Panc1 (cell line): Measurements from ENCODE around the gene SLC16A5. TPM values are rescaled to one million over a fixed set of nuclear protein-coding genes. Genes with fewer than 3 reads are reported as not detected.
A peak's percentile ranks its signal among the peaks of the same experiment; 100 is the strongest.

Source experiments
- ATAC-seq: fragments of 200-7000 bp; cut with Tn5 transposase; 2 replicates; pipeline ENCODE4 v1.9.1; 2020; ENCODE audit warnings: mild to moderate bottlenecking, moderate library complexity
- BruUV-seq: library from RNA; stranded (reverse); fragments of 400-500 nt; replicated peaks from 2 replicates; lab custom pipeline; 2021; lab: Mats Ljungman, UMichigan
- CTCF ChIA-PET: fragments of 300-600 bp; sonication (Branson Sonifier 250); formaldehyde crosslinking; loops from one replicate; lab custom pipeline; 2022; ENCODE audit warnings: antibody characterized with exemption; lab: Charles Lee
- POLR2A ChIA-PET: fragments of 300-600 bp; sonication (Branson Sonifier 250); formaldehyde crosslinking; loops from one replicate; lab custom pipeline; 2022; ENCODE audit warnings: antibody characterized with exemption; lab: Charles Lee
- DNase-seq: peaks from one replicate; pipeline ENCODE4 v3.0.0-alpha.2; 2010; ENCODE audit warnings: low read depth, low spot score
- H3K27ac ChIP-seq: 2 replicates; pipeline ENCODE4 v1.5.1; 2011; ENCODE audit warnings: mild to moderate bottlenecking, low read length, inconsistent platforms
- H3K27me3 ChIP-seq: fragments of 200-500 bp; sonication (Bioruptor generic); 2 replicates; pipeline ENCODE4 v1.6.0; 2014; ENCODE audit warnings: low read length, inconsistent platforms; ENCODE audit not compliant: control insufficient read depth, insufficient read depth
- H3K36me3 ChIP-seq: fragments of 200-500 bp; sonication (Bioruptor generic); 2 replicates; pipeline ENCODE4 v1.5.1; 2014; ENCODE audit warnings: inconsistent platforms, mild to moderate bottlenecking, low read length, moderate library complexity; ENCODE audit not compliant: control insufficient read depth, insufficient read depth
- H3K4me1 ChIP-seq: 2 replicates; pipeline ENCODE4 v1.5.1; 2011; ENCODE audit warnings: inconsistent platforms, mild to moderate bottlenecking, low read length, moderate library complexity; ENCODE audit not compliant: control insufficient read depth, insufficient read depth
- H3K4me3 ChIP-seq, 2 experiments: 2 replicates each; pipeline ENCODE4 v1.5.1; 2011 to 2012; ENCODE audit warnings: low read depth in 2 of 2, low read length in 2 of 2, mild to moderate bottlenecking in 2 of 2, inconsistent platforms in 1 of 2, moderate library complexity in 1 of 2
- H3K9me3 ChIP-seq: fragments of 200-500 bp; sonication (Bioruptor generic); 2 replicates; pipeline ENCODE4 v1.5.1; 2014; ENCODE audit warnings: low read depth, mild to moderate bottlenecking, inconsistent platforms, low read length, moderate library complexity; ENCODE audit not compliant: control insufficient read depth, insufficient read depth
- POLR2AphosphoS5 ChIP-seq: IDR thresholded peaks from 2 replicates; pipeline ENCODE4 v1.6.1; 2012; ENCODE audit warnings: mild to moderate bottlenecking, low read depth, low read length, moderate library complexity
- SIN3A ChIP-seq: IDR thresholded peaks from 2 replicates; pipeline ENCODE4 v1.6.1; 2012; ENCODE audit warnings: low read depth, mild to moderate bottlenecking, low read length, moderate library complexity, borderline replicate concordance; ENCODE audit not compliant: insufficient read depth
- TCF7L2 ChIP-seq: IDR thresholded peaks from 2 replicates; pipeline ENCODE4 v1.6.1; 2011; ENCODE audit warnings: mild to moderate bottlenecking, low read depth, low read length, inconsistent platforms
- in situ Hi-C: cut with HindIII; loops from 2 replicates; pipeline ENCODE4 v1.10.0; 2016; ENCODE audit warnings: low sequenced_read_pairs, low pct_unique_long_range_greater_than_20kb
- intact Hi-C: fragments of 100-400 bp; cut with micrococcal nuclease; formaldehyde crosslinking; loops from one replicate; pipeline ENCODE4 v1.10.0; 2022; ENCODE audit not compliant: unreplicated experiment
- total RNA-seq: library from RNA; stranded (reverse); gene quantifications from one replicate; pipeline ENCODE4 v1.2.1, GENCODE V29; 2021; ENCODE audit not compliant: unreplicated experiment
- TF ChIP-seq, protein P1 (sequence below): fragments of 450-650 bp; IDR thresholded peaks from 2 replicates; pipeline ENCODE4 v1.5.1; 2017; ENCODE audit warnings: mild to moderate bottlenecking
- TF ChIP-seq, protein P2 (sequence below), 2 experiments: IDR thresholded peaks; 2 replicates each; pipeline ENCODE4 v1.6.1; 2011 to 2012; ENCODE audit warnings: low read depth in 2 of 2, control low read depth in 1 of 2, low read length in 1 of 2, mild to moderate bottlenecking in 1 of 2, moderate library complexity in 1 of 2; ENCODE audit not compliant: insufficient read depth in 1 of 2

Gene SLC16A5
- total RNA-seq, 1 experiment from 2014 or later = 46.6 TPM

GRCh38 chr17:75109407-75110233 is 21.9 kb downstream of the SLC16A5 start, which contains the start of gene ARMC7:
ARMC7 (plus strand) TSS chr17:75109969; CDS start chr17:75110289, 320 bp downstream.
- TF ChIP-seq POLR2AphosphoS5 (peak; percentile 92), SIN3A (peak; percentile 87; the same call in 1 of the 2 replicates), TCF7L2 (no peak)
- Histone ChIP-seq H3K36me3 (peaks cover 6% of the 10 kb centered on the region; the same call in 1 of the 2 replicates), H3K4me3 (peak within 1 kb of the TSS; percentile 83 to 88), H3K4me1 (peaks cover 42% of the 10 kb centered on the region), H3K27ac (peak within 1 kb of the TSS; percentile 88), H3K9me3 (no peaks in the 10 kb centered on the region), H3K27me3 (no peaks in the 10 kb centered on the region)
- DNase-seq = no peak
- POLR2A ChIA-PET = interaction anchor here (0.6 to 0.7 kb wide), 2 partner anchors 50 to 243 kb away, joined by 3 read pairs; no protein-coding TSS in a partner anchor
- BruUV-seq = no TSS peak
- intact Hi-C loops = loop anchor here (10.0 kb wide), 1 partner anchor 135 kb away; the partner anchor contains the start of gene HID1
- CTCF ChIA-PET = interaction anchor here (1.7 kb wide), 1 partner anchor 55 kb away, joined by 6 read pairs; no protein-coding TSS in a partner anchor
- in situ Hi-C loops = no loop called here
- ATAC-seq = peak; percentile 78

- CTCF ChIA-PET = interaction anchor here (0.6 to 1.7 kb wide), 4 partner anchors 10 to 308 kb away, joined by 5 to 13 read pairs (median 6); no protein-coding TSS in a partner anchor
- ATAC-seq (no peak), DNase-seq (no peak)
- Histone ChIP-seq H3K9me3 (no peaks in the 10 kb centered on the region), H3K36me3 (peaks cover 6% of the 10 kb centered on the region; the same call in 1 of the 2 replicates), H3K4me3 (peak overlapping the region; percentile 83 to 88), H3K27ac (peak overlapping the region; percentile 88), H3K27me3 (no peaks in the 10 kb centered on the region), H3K4me1 (peaks cover 36% of the 10 kb centered on the region)
- POLR2A ChIA-PET = interaction anchor here (0.6 to 0.7 kb wide), 3 partner anchors 49 to 284 kb away, joined by 3 read pairs; no protein-coding TSS in a partner anchor
- no TSS peak for BruUV-seq
- in situ Hi-C loops = no loop called here
- no peak for TF ChIP-seq TCF7L2
- TF ChIP-seq POLR2AphosphoS5 = no peak
- TF ChIP-seq, protein P1, sequence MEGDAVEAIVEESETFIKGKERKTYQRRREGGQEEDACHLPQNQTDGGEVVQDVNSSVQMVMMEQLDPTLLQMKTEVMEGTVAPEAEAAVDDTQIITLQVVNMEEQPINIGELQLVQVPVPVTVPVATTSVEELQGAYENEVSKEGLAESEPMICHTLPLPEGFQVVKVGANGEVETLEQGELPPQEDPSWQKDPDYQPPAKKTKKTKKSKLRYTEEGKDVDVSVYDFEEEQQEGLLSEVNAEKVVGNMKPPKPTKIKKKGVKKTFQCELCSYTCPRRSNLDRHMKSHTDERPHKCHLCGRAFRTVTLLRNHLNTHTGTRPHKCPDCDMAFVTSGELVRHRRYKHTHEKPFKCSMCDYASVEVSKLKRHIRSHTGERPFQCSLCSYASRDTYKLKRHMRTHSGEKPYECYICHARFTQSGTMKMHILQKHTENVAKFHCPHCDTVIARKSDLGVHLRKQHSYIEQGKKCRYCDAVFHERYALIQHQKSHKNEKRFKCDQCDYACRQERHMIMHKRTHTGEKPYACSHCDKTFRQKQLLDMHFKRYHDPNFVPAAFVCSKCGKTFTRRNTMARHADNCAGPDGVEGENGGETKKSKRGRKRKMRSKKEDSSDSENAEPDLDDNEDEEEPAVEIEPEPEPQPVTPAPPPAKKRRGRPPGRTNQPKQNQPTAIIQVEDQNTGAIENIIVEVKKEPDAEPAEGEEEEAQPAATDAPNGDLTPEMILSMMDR = no peak
- TF ChIP-seq, protein P2, sequence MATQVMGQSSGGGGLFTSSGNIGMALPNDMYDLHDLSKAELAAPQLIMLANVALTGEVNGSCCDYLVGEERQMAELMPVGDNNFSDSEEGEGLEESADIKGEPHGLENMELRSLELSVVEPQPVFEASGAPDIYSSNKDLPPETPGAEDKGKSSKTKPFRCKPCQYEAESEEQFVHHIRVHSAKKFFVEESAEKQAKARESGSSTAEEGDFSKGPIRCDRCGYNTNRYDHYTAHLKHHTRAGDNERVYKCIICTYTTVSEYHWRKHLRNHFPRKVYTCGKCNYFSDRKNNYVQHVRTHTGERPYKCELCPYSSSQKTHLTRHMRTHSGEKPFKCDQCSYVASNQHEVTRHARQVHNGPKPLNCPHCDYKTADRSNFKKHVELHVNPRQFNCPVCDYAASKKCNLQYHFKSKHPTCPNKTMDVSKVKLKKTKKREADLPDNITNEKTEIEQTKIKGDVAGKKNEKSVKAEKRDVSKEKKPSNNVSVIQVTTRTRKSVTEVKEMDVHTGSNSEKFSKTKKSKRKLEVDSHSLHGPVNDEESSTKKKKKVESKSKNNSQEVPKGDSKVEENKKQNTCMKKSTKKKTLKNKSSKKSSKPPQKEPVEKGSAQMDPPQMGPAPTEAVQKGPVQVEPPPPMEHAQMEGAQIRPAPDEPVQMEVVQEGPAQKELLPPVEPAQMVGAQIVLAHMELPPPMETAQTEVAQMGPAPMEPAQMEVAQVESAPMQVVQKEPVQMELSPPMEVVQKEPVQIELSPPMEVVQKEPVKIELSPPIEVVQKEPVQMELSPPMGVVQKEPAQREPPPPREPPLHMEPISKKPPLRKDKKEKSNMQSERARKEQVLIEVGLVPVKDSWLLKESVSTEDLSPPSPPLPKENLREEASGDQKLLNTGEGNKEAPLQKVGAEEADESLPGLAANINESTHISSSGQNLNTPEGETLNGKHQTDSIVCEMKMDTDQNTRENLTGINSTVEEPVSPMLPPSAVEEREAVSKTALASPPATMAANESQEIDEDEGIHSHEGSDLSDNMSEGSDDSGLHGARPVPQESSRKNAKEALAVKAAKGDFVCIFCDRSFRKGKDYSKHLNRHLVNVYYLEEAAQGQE (IDR thresholded peaks at IDR 0.05; ENCODE audit: insufficient read depth in 1 of 2, low read depth in 2 of 2, low read length in 1 of 2) = no peak
- no peak for TF ChIP-seq SIN3A
- intact Hi-C loops = no loop called here
Observed at GRCh38 chr17:75110234-75110937, 22.6 kb downstream of the SLC16A5 start.
